Uterus (tissue), 4 donors: ENCODE results near the gene GYG2. TPM values are rescaled to one million over a fixed set of nuclear protein-coding genes. Genes with fewer than 3 reads are reported as not detected.
"Not testable (repeated sequence)": the region's sequence is repeated elsewhere in the genome, so short reads cannot be mapped to it uniquely, and the experiment has no call there.

Experiments used
- DNase-seq, 2 donors: peaks; one replicate each; pipeline ENCODE4 v3.0.0-alpha.2; 2019 to 2020
- H3K27ac ChIP-seq, 2 donors: fragments of 200-600 bp; sonication (generic); 1 replicate in 1 of 2; 2 replicates in 1 of 2; pipeline ENCODE4 v1.5.1; 2016 to 2018
- H3K27me3 ChIP-seq, 2 donors: fragments of 200-600 bp; sonication (generic); one replicate each; pipeline ENCODE4 v1.5.1; 2018 to 2019; ENCODE audit warnings: control low read depth in 1 of 2
- H3K36me3 ChIP-seq, 2 donors: fragments of 200-600 bp; sonication (generic); one replicate each; pipeline ENCODE4 v1.5.1; 2019; ENCODE audit warnings: control low read depth in 1 of 2
- H3K4me1 ChIP-seq, 2 donors: fragments of 200-600 bp; sonication (generic); one replicate each; pipeline ENCODE4 v1.5.1; 2018 to 2019; ENCODE audit warnings: control low read depth in 1 of 2
- H3K4me3 ChIP-seq, 2 donors: fragments of 200-600 bp; sonication (generic); 1 replicate in 1 of 2; 2 replicates in 1 of 2; pipeline ENCODE4 v1.5.1; 2018 to 2019; ENCODE audit warnings: mild to moderate bottlenecking in 1 of 2
- H3K9me3 ChIP-seq, 2 donors: fragments of 200-600 bp; sonication (generic); one replicate each; pipeline ENCODE4 v1.5.1; 2019; ENCODE audit warnings: control low read depth in 1 of 2
- POLR2A ChIP-seq, 2 donors: fragments of 450-650 bp; IDR thresholded peaks; one replicate each; pipeline ENCODE4 v1.6.1; 2016; ENCODE audit warnings: antibody characterized with exemption in 2 of 2, mild to moderate bottlenecking in 1 of 2, moderate library complexity in 1 of 2
- intact Hi-C: fragments of 100-400 bp; cut with DNase I; formaldehyde crosslinking; loops from one replicate; pipeline ENCODE4 v1.15.1; 2023; ENCODE audit warnings: low total_unique reads
- total RNA-seq, 4 donors: library from RNA; depleted of rRNA in 3 of 4; stranded (reverse); fragments of >200 nt in 3 of 4; gene quantifications; one replicate each; pipeline versions ENCODE4 v1.1.0 to v1.2.4, GENCODE V29; 2014 to 2023
- TF ChIP-seq, protein P1 (sequence below), 4 experiments: fragments of 200-600 bp in 2 of 4; fragments of 450-650 bp in 2 of 4; sonication (generic) in 2 of 4; IDR thresholded peaks; one replicate each; pipeline ENCODE4 v1.5.1; 2016 to 2019; ENCODE audit warnings: antibody characterized with exemption in 4 of 4, mild to moderate bottlenecking in 2 of 4, moderate library complexity in 1 of 4
- donor health status: DM: yes; HTN: yes; CAD: no.

Gene GYG2
- total RNA-seq, 4 donors from 2014 or later: 1.0 to 9.6 (median 2.4) TPM; not detected in 1

GRCh38 chrX:2892816-2893215 is 64.1 kb downstream of the GYG2 start:
- Histone ChIP-seq H3K27me3 (no peaks in the 10 kb centered on the region), H3K9me3 (no peaks in the 10 kb centered on the region), H3K4me1 (no peaks in the 10 kb centered on the region), H3K4me3 (no peak overlapping the region), H3K27ac (no peak overlapping the region), H3K36me3 (no peaks in the 10 kb centered on the region)
- TF ChIP-seq POLR2A (IDR thresholded peaks at IDR 0.05): no peak
- TF ChIP-seq, protein P1, sequence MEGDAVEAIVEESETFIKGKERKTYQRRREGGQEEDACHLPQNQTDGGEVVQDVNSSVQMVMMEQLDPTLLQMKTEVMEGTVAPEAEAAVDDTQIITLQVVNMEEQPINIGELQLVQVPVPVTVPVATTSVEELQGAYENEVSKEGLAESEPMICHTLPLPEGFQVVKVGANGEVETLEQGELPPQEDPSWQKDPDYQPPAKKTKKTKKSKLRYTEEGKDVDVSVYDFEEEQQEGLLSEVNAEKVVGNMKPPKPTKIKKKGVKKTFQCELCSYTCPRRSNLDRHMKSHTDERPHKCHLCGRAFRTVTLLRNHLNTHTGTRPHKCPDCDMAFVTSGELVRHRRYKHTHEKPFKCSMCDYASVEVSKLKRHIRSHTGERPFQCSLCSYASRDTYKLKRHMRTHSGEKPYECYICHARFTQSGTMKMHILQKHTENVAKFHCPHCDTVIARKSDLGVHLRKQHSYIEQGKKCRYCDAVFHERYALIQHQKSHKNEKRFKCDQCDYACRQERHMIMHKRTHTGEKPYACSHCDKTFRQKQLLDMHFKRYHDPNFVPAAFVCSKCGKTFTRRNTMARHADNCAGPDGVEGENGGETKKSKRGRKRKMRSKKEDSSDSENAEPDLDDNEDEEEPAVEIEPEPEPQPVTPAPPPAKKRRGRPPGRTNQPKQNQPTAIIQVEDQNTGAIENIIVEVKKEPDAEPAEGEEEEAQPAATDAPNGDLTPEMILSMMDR (IDR thresholded peaks at IDR 0.05): no peak
- DNase-seq: no peak
- intact Hi-C loops: no loop called here

- Histone ChIP-seq H3K36me3 (no peaks in the 10 kb centered on the region), H3K27ac (no peak overlapping the region), H3K4me1 (no peaks in the 10 kb centered on the region), H3K27me3 (no peaks in the 10 kb centered on the region), H3K4me3 (no peak overlapping the region), H3K9me3 (no peaks in the 10 kb centered on the region)
- peak; percentile 23 to 74 for DNase-seq
- TF ChIP-seq, protein P1 (IDR thresholded peaks at IDR 0.05): no peak
- TF ChIP-seq POLR2A (IDR thresholded peaks at IDR 0.05): no peak
- intact Hi-C loops: no loop called here
These were observed 66.2 kb downstream of the GYG2 start for GRCh38 chrX:2894885-2895292.

- Histone ChIP-seq H3K27me3 (no peaks in the 10 kb centered on the region), H3K9me3 (no peaks in the 10 kb centered on the region), H3K27ac (no peak overlapping the region), H3K4me1 (no peaks in the 10 kb centered on the region), H3K36me3 (no peaks in the 10 kb centered on the region), H3K4me3 (no peak overlapping the region)
- intact Hi-C loops: no loop called here
- DNase-seq: no peak
- TF ChIP-seq POLR2A (IDR thresholded peaks at IDR 0.05): no peak
- TF ChIP-seq, protein P1 (IDR thresholded peaks at IDR 0.05): no peak
These were observed 68.6 kb downstream of the GYG2 start for GRCh38 chrX:2897311-2897689.

GRCh38 chrX:2897690-2898623 is 69.2 kb downstream of the GYG2 start:
- H3K27ac ChIP-seq, intact Hi-C loops, H3K4me3 ChIP-seq, DNase-seq, H3K4me1 ChIP-seq, H3K27me3 ChIP-seq, H3K36me3 ChIP-seq, H3K9me3 ChIP-seq: not testable (repeated sequence)

DNA sequence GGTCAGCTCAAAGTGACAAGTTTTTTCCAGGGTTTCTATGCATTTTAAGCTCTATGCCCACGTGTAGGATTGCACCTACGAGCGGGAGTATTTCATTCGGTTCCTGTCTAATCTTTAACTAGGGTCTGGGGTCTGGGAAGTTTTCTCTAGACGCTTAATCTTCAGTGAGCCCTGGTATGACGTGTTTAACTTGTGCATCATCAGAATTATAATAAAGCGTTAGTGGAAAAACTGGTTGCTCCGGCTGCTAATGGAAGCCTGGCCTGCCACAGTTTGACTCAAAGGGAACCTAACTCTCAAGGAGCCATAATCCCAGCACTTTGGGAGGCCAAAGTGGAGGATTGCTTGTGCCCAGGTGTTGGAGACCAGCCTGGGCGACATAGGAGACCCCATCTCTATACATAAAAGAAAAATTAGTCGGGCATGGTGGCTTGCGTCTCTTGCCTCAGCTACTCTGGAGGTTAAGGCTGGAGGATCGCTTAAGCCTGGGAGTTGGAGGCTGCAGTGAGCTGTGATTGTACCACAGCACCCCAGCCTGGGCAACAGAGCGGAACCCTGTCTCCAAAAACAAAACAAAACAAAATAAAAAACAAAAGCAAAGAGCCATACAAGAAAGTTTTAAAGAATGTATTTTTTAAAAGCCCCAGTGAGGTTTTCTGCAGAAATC is 70.2 kb downstream of the GYG2 start:
- no peak for DNase-seq
- no peaks in the 10 kb centered on the region for H3K9me3 ChIP-seq
- H3K36me3 ChIP-seq: no peaks in the 10 kb centered on the region
- no peak overlapping the region for H3K4me3 ChIP-seq
- H3K27ac ChIP-seq: no peak overlapping the region
- H3K27me3 ChIP-seq: no peaks in the 10 kb centered on the region
- intact Hi-C loops: no loop called here
- no peaks in the 10 kb centered on the region for H3K4me1 ChIP-seq
- TF ChIP-seq POLR2A (IDR thresholded peaks at IDR 0.05): no peak
- TF ChIP-seq, protein P1 (IDR thresholded peaks at IDR 0.05): no peak
